ENCODE results near the gene EIPR1.
"Not testable (repeated sequence)": the region's sequence is repeated elsewhere in the genome, so short reads cannot be mapped to it uniquely, and the experiment has no call there.

EIPR1 gene

DNA sequence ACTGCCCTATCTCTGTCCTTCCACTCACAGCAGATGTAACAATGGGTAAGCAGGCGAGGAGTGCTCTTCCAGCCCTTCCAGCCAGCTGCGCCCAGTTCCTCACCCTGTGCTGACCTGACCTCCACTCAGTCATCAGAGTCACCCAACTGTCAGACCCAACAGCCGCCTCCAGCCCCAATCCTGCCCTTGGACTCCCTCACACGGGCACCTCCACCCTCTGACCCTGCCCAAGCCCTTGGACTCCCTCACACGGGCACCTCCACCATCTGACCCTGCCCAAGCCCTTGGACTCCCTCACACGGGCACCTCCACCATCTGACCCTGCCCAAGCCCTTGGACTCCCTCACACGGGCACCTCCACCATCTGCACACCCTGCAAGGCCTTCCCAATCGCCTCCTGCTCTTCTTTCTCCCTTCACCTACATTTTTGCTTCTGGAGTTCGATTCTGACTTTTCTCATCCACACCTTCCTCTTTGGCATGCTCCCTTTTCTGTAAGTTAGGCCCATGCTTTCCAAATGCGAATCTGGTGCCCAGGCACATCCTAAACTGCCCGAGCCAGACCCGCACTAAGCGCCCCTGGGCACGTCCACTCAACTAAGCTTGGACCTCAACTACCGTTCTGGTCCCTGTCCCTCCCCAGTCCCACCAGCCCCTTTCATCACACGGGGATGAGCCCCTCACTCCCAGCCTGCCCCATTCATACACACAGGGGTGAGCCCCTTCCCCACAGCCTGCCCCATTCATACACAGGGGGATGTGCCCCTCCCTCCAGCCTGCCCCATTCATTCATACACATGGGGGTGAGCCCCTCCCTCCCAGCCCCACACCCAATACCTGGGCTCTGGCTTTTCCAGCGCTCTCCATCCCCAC is 15.9 kb downstream of the EIPR1 start:
- Histone ChIP-seq H3K9me3 (replicated peaks in 1 of 11) (peaks cover 0 to 4% (median 0%) of the 10 kb centered on the region in 11 experiments; a peak in 1 of 22 replicates), H3K36me3 (peaks cover 0 to 5% (median 0%) of the 10 kb centered on the region in 11 experiments; a peak in 5 of 22 replicates), H4K20me1 (peaks cover 0 to 60% (median 35%) of the 10 kb centered on the region in 11 experiments; a peak in 16 of 22 replicates), H3K4me2 (peak overlapping the region in 10 of 11 experiments; percentile 66 to 84 (median 78); a peak in 17 of 22 replicates), H3K4me3 (no peak overlapping the region), H3K4me1 (peaks cover 47 to 60% (median 57%) of the 10 kb centered on the region in 10 experiments), H3K9ac (peak overlapping the region in 1 of 11 experiments; percentile 51; a peak in 3 of 22 replicates), H3K27me3 (no peaks in the 10 kb centered on the region), H3K27ac (peak overlapping the region in 2 of 11 experiments; percentile 4 to 28; a peak in 3 of 22 replicates)
- no peak for TF ChIP-seq Cebpa-rat (IDR thresholded peaks at IDR 0.05)

DNA sequence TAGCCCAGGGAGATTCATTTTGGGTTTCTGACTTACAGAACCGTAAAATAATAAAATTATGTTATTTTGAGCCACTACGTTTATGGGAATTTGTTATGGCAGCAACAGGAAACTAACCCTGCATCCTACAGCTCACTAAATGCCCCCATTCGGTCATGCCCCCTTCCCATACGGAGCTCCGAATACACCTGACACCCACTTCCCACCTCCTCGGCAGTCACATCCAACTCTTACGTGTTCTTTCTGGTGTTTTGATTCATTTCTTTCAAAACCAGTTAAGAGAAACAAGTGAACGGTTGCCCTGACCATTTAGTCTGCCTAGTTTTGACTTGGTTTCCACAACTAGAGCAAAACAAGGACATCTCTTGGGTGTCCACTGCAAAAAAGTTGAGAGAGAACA is 19.7 kb downstream of the EIPR1 start:
- Histone ChIP-seq H3K27ac (peak overlapping the region; percentile 21 to 76 (median 61); a peak in 17 of 22 replicates), H3K9ac (peak overlapping the region in 4 of 11 experiments; percentile 6 to 51 (median 43); a peak in 4 of 22 replicates), H4K20me1 (peaks cover 0 to 44% (median 37%) of the 10 kb centered on the region in 11 experiments; a peak in 16 of 22 replicates), H3K4me2 (peak overlapping the region; percentile 55 to 78 (median 66)), H3K4me1 (peaks cover 41 to 53% (median 48%) of the 10 kb centered on the region in 10 experiments), H3K36me3 (peaks cover 20 to 37% (median 33%) of the 10 kb centered on the region in 11 experiments), H3K27me3 (no peaks in the 10 kb centered on the region), H3K9me3 (replicated peaks in 1 of 11) (peaks cover 0 to 6% (median 3%) of the 10 kb centered on the region in 11 experiments; a peak in 13 of 22 replicates), H3K4me3 (no peak overlapping the region)
- no peak for TF ChIP-seq Cebpa-rat (IDR thresholded peaks at IDR 0.05)

DNA sequence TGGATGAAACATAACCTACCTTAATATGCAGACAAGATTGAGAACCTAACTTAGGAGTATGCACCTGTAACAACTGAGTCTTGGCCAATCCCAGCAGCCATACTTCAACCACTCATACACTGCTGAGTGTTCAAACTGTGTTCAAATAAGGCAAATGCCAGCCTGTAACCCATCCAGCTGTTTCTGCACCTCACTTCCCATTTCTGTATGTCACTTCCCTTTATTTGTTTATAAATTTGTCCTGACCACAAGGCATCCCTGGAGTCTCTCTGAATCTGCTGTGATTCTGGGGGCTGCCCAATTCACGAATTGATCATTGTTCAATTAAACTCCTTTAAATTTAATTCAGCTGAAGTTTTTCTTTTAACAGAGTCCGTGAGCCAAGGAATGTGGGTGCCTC is 20.2 kb downstream of the EIPR1 start:
- H3K27ac ChIP-seq: peak overlapping the region; percentile 21 to 76 (median 61); a peak in 18 of 22 replicates
- H3K27me3 ChIP-seq, H3K4me3 ChIP-seq: not testable (repeated sequence)
- H3K4me2 ChIP-seq: peak overlapping the region; percentile 55 to 78 (median 66)
- H3K36me3 ChIP-seq: peaks cover 25 to 42% (median 38%) of the 10 kb centered on the region in 11 experiments
- peaks cover 36 to 48% (median 43%) of the 10 kb centered on the region in 10 experiments for H3K4me1 ChIP-seq
- H3K9me3 ChIP-seq (replicated peaks in 1 of 11): peaks cover 3 to 11% (median 8%) of the 10 kb centered on the region in 11 experiments
- H3K9ac ChIP-seq: peak overlapping the region in 4 of 11 experiments; percentile 6 to 51 (median 43); a peak in 4 of 22 replicates
- H4K20me1 ChIP-seq: peaks cover 0 to 39% (median 32%) of the 10 kb centered on the region in 11 experiments; a peak in 15 of 22 replicates

DNA sequence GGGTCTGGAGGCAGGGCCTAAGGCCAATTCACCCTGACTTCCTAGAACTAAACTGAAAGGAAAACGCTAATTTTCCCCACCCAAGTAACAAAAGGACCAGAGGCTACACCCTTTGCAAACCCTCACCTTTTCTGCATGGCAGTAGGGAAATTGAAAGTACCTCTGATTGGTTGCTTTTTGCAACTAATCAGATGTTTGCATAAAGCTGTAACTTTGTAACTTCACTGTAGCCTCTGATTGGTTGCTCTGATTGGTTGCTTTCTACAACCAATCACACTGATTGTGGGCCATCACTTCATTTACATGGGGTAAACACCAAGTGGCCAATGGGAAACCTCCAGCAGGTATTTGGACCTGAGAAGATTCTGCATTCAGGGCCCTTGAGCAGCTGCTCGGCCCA is 20.8 kb downstream of the EIPR1 start:
- Histone ChIP-seq H3K27ac (peak overlapping the region in 9 of 11 experiments; percentile 14 to 76 (median 59); a peak in 15 of 22 replicates), H4K20me1 (peaks cover 0 to 34% (median 28%) of the 10 kb centered on the region in 11 experiments; a peak in 15 of 22 replicates), H3K27me3 (no peaks in the 10 kb centered on the region), H3K4me3 (no peak overlapping the region), H3K9ac (no peak overlapping the region), H3K4me1 (peaks cover 32 to 41% (median 37%) of the 10 kb centered on the region in 10 experiments), H3K36me3 (peaks cover 30 to 48% (median 43%) of the 10 kb centered on the region in 11 experiments), H3K4me2 (peak overlapping the region; percentile 55 to 78 (median 66)), H3K9me3 (replicated peaks in 1 of 11) (peaks cover 10 to 17% (median 14%) of the 10 kb centered on the region in 11 experiments)
- TF ChIP-seq Cebpa-rat (IDR thresholded peaks at IDR 0.05): no peak

DNA sequence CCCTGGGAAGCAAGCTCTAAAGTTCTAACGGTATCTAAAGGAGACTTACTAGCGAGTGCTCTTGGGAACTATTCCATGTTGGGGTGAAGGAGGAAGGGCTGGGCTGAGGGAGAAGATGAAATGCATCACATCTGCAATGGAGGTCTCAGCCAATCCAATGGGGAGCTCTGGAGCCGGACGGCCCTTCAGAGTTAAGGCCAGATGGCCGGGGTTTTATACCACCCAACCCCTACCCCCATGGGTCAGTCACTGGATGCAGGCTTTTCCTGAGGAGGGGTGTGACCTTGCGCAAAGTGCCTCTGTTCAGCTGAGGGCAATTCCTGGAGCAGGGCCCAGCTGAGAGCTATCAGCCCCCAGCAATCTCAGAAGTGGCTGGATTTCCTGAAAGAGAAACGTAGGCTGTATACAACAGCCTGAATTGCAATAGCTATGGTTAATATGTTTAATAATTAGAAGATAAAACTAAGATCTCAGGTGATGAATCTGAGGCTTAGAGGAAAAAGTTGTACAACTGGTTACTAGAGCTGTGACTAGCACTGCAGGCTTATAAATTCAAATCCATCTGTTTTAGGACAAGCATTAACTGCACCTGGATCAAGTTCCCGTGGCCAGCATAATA is 21.6 kb downstream of the EIPR1 start:
- H3K9ac ChIP-seq: no peak overlapping the region
- H3K27ac ChIP-seq: peak overlapping the region in 2 of 11 experiments; percentile 61 to 76; a peak in 2 of 22 replicates
- H3K36me3 ChIP-seq: peaks cover 34 to 56% (median 50%) of the 10 kb centered on the region in 11 experiments
- H3K27me3 ChIP-seq: no peaks in the 10 kb centered on the region
- H3K4me1 ChIP-seq: peaks cover 24 to 38% (median 30%) of the 10 kb centered on the region in 10 experiments
- peaks cover 15 to 24% (median 22%) of the 10 kb centered on the region in 11 experiments for H3K9me3 ChIP-seq (replicated peaks in 1 of 11)
- H4K20me1 ChIP-seq: peaks cover 0 to 26% (median 21%) of the 10 kb centered on the region in 11 experiments; a peak in 12 of 22 replicates
- TF ChIP-seq Cebpa-rat (IDR thresholded peaks at IDR 0.05): no peak
- H3K4me2 ChIP-seq: peak overlapping the region in 5 of 11 experiments; percentile 60 to 78 (median 67); a peak in 6 of 22 replicates
- no peak overlapping the region for H3K4me3 ChIP-seq

DNA sequence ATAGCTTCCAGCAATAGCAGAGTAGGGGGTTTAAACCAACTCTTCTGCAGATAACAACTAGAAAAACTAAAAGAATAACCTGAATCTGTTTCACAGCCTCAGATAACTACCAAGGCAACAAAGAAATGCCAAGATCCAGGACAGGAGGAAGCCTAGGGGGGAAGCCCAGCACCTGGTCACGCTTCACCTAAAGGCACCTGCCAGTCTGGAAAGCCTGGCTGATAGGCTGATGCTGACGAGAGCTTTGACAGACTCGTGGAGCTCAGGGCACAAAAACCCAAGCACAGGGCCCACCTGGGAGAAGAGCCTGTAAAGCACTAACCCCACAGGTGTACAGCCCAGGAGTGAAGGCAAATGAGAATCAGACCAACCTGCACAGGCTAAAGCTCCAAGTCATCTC is 22.6 kb downstream of the EIPR1 start:
- Histone ChIP-seq H3K27me3 (no peaks in the 10 kb centered on the region), H3K9me3 (replicated peaks in 1 of 11) (peaks cover 22 to 34% (median 29%) of the 10 kb centered on the region in 11 experiments), H3K36me3 (peaks cover 37 to 66% (median 60%) of the 10 kb centered on the region in 11 experiments), H3K9ac (no peak overlapping the region), H3K4me3 (no peak overlapping the region), H3K4me1 (peaks cover 18 to 42% (median 23%) of the 10 kb centered on the region in 10 experiments), H4K20me1 (peaks cover 0 to 16% (median 11%) of the 10 kb centered on the region in 11 experiments; a peak in 9 of 22 replicates), H3K27ac (no peak overlapping the region), H3K4me2 (no peak overlapping the region)
- no peak for TF ChIP-seq Cebpa-rat (IDR thresholded peaks at IDR 0.05)

DNA sequence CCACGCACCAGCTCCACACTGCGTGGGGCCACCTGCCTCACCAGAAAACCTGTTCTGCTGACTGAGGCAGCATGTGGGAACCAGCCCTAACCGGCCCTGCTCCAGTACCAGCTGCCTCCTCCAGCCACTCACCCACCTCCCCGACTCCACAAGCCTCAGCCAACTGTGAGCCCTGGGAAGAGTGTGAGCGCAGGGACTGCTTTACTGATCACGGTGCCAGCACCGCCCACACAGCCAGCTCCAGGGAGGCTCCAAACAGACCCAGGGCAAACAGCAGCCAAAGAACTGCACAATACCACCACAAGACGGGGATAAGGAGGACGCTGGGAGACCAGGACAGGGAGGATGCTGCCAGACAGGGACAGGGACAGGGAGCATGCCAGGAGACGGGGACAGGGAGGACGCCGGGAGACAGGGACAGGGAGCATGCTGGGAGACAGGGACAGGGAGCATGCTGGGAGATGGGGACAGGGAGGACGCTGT is 28.4 kb downstream of the EIPR1 start:
- Histone ChIP-seq H3K9ac (no peak overlapping the region), H3K36me3 (peaks cover 61 to 95% (median 79%) of the 10 kb centered on the region in 11 experiments), H3K27me3 (no peaks in the 10 kb centered on the region), H4K20me1 (peaks cover 0 to 17% (median 5%) of the 10 kb centered on the region in 11 experiments; a peak in 6 of 22 replicates), H3K9me3 (replicated peaks in 1 of 11) (peaks cover 23 to 57% (median 43%) of the 10 kb centered on the region in 11 experiments), H3K27ac (no peak overlapping the region), H3K4me3 (no peak overlapping the region), H3K4me2 (no peak overlapping the region), H3K4me1 (peaks cover 9 to 21% (median 15%) of the 10 kb centered on the region in 10 experiments; a peak in 18 of 20 replicates)
- no peak for TF ChIP-seq Cebpa-rat (IDR thresholded peaks at IDR 0.05)

DNA sequence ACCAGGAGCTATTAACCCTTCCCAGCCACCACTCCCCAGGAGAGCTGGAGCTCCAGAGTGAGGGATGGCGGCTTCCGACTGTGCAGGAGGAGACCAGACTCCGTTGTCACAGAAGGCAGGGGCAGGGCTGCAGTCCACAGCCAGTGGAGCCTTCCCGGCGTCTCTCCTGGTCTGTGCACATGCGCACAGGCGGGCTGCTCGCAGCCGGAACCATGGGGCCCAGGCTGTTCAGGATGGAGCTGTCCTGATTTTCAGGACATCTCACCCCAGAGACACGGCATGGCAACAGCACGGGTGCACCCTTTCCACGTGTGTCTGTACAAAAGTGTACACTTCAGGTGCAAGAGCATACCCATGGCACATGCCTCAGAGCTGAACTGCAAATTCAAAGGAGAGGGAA is 28.9 kb downstream of the EIPR1 start:
- H3K4me1 ChIP-seq: peaks cover 9 to 21% (median 15%) of the 10 kb centered on the region in 10 experiments; a peak in 18 of 20 replicates
- H3K36me3 ChIP-seq: peaks cover 58 to 91% (median 74%) of the 10 kb centered on the region in 11 experiments
- H3K4me2 ChIP-seq: peak overlapping the region in 6 of 11 experiments; percentile 6 to 62 (median 49); a peak in 4 of 22 replicates

More for the DNA sequence above, 28.9 kb downstream of the EIPR1 start:
- TF ChIP-seq Cebpa-rat (IDR thresholded peaks at IDR 0.05): no peak
- H4K20me1 ChIP-seq: peaks cover 0 to 18% (median 5%) of the 10 kb centered on the region in 11 experiments; a peak in 7 of 22 replicates
- no peak overlapping the region for H3K9ac ChIP-seq
- H3K27ac ChIP-seq: no peak overlapping the region
- H3K9me3 ChIP-seq (replicated peaks in 1 of 11): peaks cover 23 to 57% (median 43%) of the 10 kb centered on the region in 11 experiments
- no peaks in the 10 kb centered on the region for H3K27me3 ChIP-seq
- H3K4me3 ChIP-seq: no peak overlapping the region

All from BLaER1 treated with 17β-estradiol and CSF1 and Interleukin-3, amounts not matched to agents 10 nM and 100 nM (cell line).